ENCODE measurements around the gene CEP170B.

GRCh38 chr14:104895786-104896661 is 31.0 kb downstream of the CEP170B start:
- TF ChIP-seq, protein P1, sequence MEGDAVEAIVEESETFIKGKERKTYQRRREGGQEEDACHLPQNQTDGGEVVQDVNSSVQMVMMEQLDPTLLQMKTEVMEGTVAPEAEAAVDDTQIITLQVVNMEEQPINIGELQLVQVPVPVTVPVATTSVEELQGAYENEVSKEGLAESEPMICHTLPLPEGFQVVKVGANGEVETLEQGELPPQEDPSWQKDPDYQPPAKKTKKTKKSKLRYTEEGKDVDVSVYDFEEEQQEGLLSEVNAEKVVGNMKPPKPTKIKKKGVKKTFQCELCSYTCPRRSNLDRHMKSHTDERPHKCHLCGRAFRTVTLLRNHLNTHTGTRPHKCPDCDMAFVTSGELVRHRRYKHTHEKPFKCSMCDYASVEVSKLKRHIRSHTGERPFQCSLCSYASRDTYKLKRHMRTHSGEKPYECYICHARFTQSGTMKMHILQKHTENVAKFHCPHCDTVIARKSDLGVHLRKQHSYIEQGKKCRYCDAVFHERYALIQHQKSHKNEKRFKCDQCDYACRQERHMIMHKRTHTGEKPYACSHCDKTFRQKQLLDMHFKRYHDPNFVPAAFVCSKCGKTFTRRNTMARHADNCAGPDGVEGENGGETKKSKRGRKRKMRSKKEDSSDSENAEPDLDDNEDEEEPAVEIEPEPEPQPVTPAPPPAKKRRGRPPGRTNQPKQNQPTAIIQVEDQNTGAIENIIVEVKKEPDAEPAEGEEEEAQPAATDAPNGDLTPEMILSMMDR (IDR thresholded peaks at IDR 0.05), result no peak
- no peak for TF ChIP-seq POLR2A (IDR thresholded peaks at IDR 0.05)
